Lower leg skin (tissue), 3 donors: ENCODE results near the gene FOS.

Experiments used
- POLR2A ChIP-seq, 2 donors: fragments of 450-650 bp; IDR thresholded peaks; one replicate each; pipeline ENCODE4 v1.6.1; 2016 to 2017; ENCODE audit warnings: antibody characterized with exemption in 2 of 2, mild to moderate bottlenecking in 1 of 2, moderate library complexity in 1 of 2
- TF ChIP-seq, protein P1 (sequence below), 3 donors: fragments of 450-650 bp; IDR thresholded peaks; one replicate each; pipeline ENCODE4 v1.5.1; 2016; ENCODE audit warnings: antibody characterized with exemption in 3 of 3, mild to moderate bottlenecking in 3 of 3, moderate library complexity in 2 of 3

DNA sequence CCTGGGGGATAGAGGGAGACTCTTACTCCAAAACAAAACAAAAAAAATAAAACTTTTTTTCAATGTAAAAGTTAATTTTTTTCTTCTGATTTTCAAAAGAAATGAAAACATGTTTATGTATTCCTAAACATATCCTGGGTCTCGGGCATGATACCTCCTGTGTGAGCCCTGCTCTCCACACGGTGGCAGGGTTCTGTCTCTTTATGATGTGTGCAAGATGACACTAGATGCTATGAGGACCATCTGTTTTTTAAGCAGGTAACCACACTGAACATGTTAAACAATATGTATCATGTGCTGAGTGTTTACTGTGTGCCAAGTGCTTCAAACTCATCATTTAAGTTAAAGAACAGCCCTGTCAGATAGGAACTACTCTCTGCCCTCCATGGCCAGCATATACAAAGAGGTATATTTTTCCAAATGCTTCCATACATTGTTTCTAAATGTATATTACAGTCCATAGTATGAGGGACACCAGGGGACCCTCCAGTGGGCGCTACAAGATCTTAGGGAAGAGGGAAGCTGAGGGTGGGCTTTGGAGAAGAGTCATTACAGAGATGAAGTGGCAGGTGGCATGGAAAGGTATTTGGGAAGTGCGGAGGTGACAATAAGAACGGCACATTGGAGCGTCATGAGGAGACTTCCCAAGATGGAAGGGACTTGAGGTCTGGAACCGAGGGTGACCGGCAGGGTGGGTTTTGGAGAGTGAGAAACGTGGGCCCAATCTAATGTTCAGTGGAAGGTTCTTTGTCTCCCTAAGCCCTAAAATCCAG lies 28.5 kb downstream of the FOS start:
- TF ChIP-seq, protein P1, sequence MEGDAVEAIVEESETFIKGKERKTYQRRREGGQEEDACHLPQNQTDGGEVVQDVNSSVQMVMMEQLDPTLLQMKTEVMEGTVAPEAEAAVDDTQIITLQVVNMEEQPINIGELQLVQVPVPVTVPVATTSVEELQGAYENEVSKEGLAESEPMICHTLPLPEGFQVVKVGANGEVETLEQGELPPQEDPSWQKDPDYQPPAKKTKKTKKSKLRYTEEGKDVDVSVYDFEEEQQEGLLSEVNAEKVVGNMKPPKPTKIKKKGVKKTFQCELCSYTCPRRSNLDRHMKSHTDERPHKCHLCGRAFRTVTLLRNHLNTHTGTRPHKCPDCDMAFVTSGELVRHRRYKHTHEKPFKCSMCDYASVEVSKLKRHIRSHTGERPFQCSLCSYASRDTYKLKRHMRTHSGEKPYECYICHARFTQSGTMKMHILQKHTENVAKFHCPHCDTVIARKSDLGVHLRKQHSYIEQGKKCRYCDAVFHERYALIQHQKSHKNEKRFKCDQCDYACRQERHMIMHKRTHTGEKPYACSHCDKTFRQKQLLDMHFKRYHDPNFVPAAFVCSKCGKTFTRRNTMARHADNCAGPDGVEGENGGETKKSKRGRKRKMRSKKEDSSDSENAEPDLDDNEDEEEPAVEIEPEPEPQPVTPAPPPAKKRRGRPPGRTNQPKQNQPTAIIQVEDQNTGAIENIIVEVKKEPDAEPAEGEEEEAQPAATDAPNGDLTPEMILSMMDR (IDR thresholded peaks at IDR 0.05), result no peak
- no peak for TF ChIP-seq POLR2A (IDR thresholded peaks at IDR 0.05)
